GM12878 (cell line): Measurements from ENCODE around the gene GALK1.

Experiments used
- ATF2 ChIP-seq: IDR thresholded peaks from 2 replicates; pipeline ENCODE4 v1.6.1; 2012; ENCODE audit warnings: low read length, inconsistent platforms
- BRCA1 ChIP-seq: IDR thresholded peaks from 2 replicates; pipeline ENCODE4 v1.6.1; 2011; ENCODE audit warnings: low read depth, low read length, improper control_type of control experiment
- CTCF ChIP-seq, 3 experiments: IDR thresholded peaks in 2 of 3; conservative IDR thresholded peaks in 1 of 3; 2 replicates each; pipeline ENCODE4 v1.5.1; 2011; ENCODE audit warnings: low read depth in 3 of 3, low read length in 3 of 3, mild to moderate bottlenecking in 3 of 3, control low read depth in 2 of 3, moderate library complexity in 2 of 3, inconsistent platforms in 1 of 3, mixed read lengths in 1 of 3; ENCODE audit not compliant: control insufficient read depth in 2 of 3, insufficient read depth in 1 of 3; ENCODE audit errors: extremely low read depth in 1 of 3
- E2F4 ChIP-seq: IDR thresholded peaks from 2 replicates; pipeline ENCODE4 v1.6.1; 2012; ENCODE audit warnings: low read depth, low read length, improper control_type of control experiment
- EZH2 ChIP-seq: IDR thresholded peaks from 2 replicates; pipeline ENCODE4 v1.6.1; 2012; ENCODE audit warnings: low read depth, mild to moderate bottlenecking, control low read depth, inconsistent platforms, low read length, borderline replicate concordance; ENCODE audit not compliant: control insufficient read depth
- NKRF ChIP-seq: fragments of 450-650 bp; conservative IDR thresholded peaks from 2 replicates; pipeline ENCODE4 v1.6.1; 2017; ENCODE audit warnings: mild to moderate bottlenecking, moderate library complexity
- NR2F1 ChIP-seq: fragments of 450-650 bp; conservative IDR thresholded peaks from 2 replicates; pipeline ENCODE4 v1.6.1; 2017; ENCODE audit warnings: mild to moderate bottlenecking
- POLR2A ChIP-seq: IDR thresholded peaks from 2 replicates; pipeline ENCODE4 v1.6.1; 2011; ENCODE audit warnings: low read depth, mild to moderate bottlenecking, low read length
- POLR2AphosphoS5 ChIP-seq: IDR thresholded peaks from 2 replicates; pipeline ENCODE4 v1.6.1; 2011; ENCODE audit warnings: mild to moderate bottlenecking, low read length, inconsistent platforms
- RAD21 ChIP-seq: IDR thresholded peaks from 2 replicates; pipeline ENCODE4 v1.6.1; 2011; ENCODE audit warnings: mild to moderate bottlenecking, low read depth, low read length, moderate library complexity; ENCODE audit not compliant: insufficient read depth
- RCOR1 ChIP-seq: conservative IDR thresholded peaks from 2 replicates; pipeline ENCODE4 v1.6.1; 2012; ENCODE audit warnings: low read depth, low read length, improper control_type of control experiment
- SMC3 ChIP-seq: IDR thresholded peaks from 2 replicates; pipeline ENCODE4 v1.6.1; 2011; ENCODE audit warnings: low read length, improper control_type of control experiment, borderline replicate concordance
- USF2 ChIP-seq: IDR thresholded peaks from 2 replicates; pipeline ENCODE4 v1.6.1; 2011; ENCODE audit warnings: low read depth, low read length, improper control_type of control experiment, borderline replicate concordance

GRCh38 chr17:75755205-75755901 is 9.6 kb downstream of the GALK1 start:
- TF ChIP-seq POLR2AphosphoS5, result no peak
- no peak for TF ChIP-seq BRCA1
- no peak for TF ChIP-seq NR2F1
- no peak for TF ChIP-seq POLR2A
- TF ChIP-seq USF2, result no peak
- TF ChIP-seq CTCF (IDR thresholded peaks at IDR 0.05 in 2 of 3, conservative IDR thresholded peaks at IDR 0.05 in 1 of 3; ENCODE audit: control insufficient read depth in 2 of 3, extremely low read depth in 1 of 3, insufficient read depth in 1 of 3, low read depth in 3 of 3, low read length in 3 of 3), result no peak
- no peak for TF ChIP-seq ATF2
- TF ChIP-seq RAD21, result no peak
- no peak for TF ChIP-seq SMC3
- TF ChIP-seq NKRF, result no peak
- no peak for TF ChIP-seq E2F4
- TF ChIP-seq RCOR1, result no peak
- no peak for TF ChIP-seq EZH2
